ENCODE data around the gene MMP10.

The MMP10 gene

GRCh38 chr11:102802341-102802740, 21.9 kb upstream of the MMP10 start:
- no peaks in the 10 kb centered on the region for H3K9me3 ChIP-seq (ENCODE audit: control insufficient read depth in 5 of 5, low read length in 5 of 5)
- H3K4me1 ChIP-seq (ENCODE audit: control insufficient read depth in 5 of 5, insufficient read depth in 5 of 5, low read length in 5 of 5): peaks cover 0 to 8% (median 2%) of the 10 kb centered on the region in 5 donors
- H3K9ac ChIP-seq (ENCODE audit: low read length in 5 of 5): no peak overlapping the region
- H3K36me3 ChIP-seq (ENCODE audit: control insufficient read depth in 5 of 5, insufficient read depth in 5 of 5, low read length in 5 of 5): no peaks in the 10 kb centered on the region
- H3K27ac ChIP-seq (ENCODE audit: low read depth, low read length): no peak overlapping the region
- H3K4me3 ChIP-seq (ENCODE audit: low read depth in 1 of 5, low read length in 5 of 5): no peak overlapping the region
- H3K27me3 ChIP-seq (ENCODE audit: control insufficient read depth in 5 of 5, insufficient read depth in 4 of 5, low read length in 5 of 5): no peaks in the 10 kb centered on the region

GRCh38 chr11:102800767-102801166, 20.3 kb upstream of the MMP10 start:
- Histone ChIP-seq H3K4me1 (ENCODE audit: control insufficient read depth in 5 of 5, insufficient read depth in 5 of 5, low read length in 5 of 5) (peaks cover 0 to 8% (median 2%) of the 10 kb centered on the region in 5 donors), H3K36me3 (ENCODE audit: control insufficient read depth in 5 of 5, insufficient read depth in 5 of 5, low read length in 5 of 5) (no peaks in the 10 kb centered on the region), H3K27me3 (ENCODE audit: control insufficient read depth in 5 of 5, insufficient read depth in 4 of 5, low read length in 5 of 5) (no peaks in the 10 kb centered on the region), H3K4me3 (ENCODE audit: low read depth in 1 of 5, low read length in 5 of 5) (no peak overlapping the region), H3K9ac (ENCODE audit: low read length in 5 of 5) (no peak overlapping the region), H3K27ac (ENCODE audit: low read depth, low read length) (peak overlapping the region; percentile 34), H3K9me3 (ENCODE audit: control insufficient read depth in 5 of 5, low read length in 5 of 5) (no peaks in the 10 kb centered on the region)

GRCh38 chr11:102799681-102800340, 19.4 kb upstream of the MMP10 start:
- Histone ChIP-seq H3K27me3 (ENCODE audit: control insufficient read depth in 5 of 5, insufficient read depth in 4 of 5, low read length in 5 of 5) (no peaks in the 10 kb centered on the region), H3K9ac (ENCODE audit: low read length in 5 of 5) (no peak overlapping the region), H3K4me3 (ENCODE audit: low read depth in 1 of 5, low read length in 5 of 5) (no peak overlapping the region), H3K4me1 (ENCODE audit: control insufficient read depth in 5 of 5, insufficient read depth in 5 of 5, low read length in 5 of 5) (peaks cover 0 to 8% (median 2%) of the 10 kb centered on the region in 5 donors), H3K9me3 (ENCODE audit: control insufficient read depth in 5 of 5, low read length in 5 of 5) (no peaks in the 10 kb centered on the region), H3K36me3 (ENCODE audit: control insufficient read depth in 5 of 5, insufficient read depth in 5 of 5, low read length in 5 of 5) (no peaks in the 10 kb centered on the region), H3K27ac (ENCODE audit: low read depth, low read length) (no peak overlapping the region)

GRCh38 chr11:102798012-102798746, 17.8 kb upstream of the MMP10 start, which contains the start of gene MMP1:
MMP1 (minus strand) TSS chr11:102798160; CDS start chr11:102798092, 68 bp downstream.
- no peak within 1 kb of the TSS for H3K9ac ChIP-seq (ENCODE audit: low read length in 5 of 5)
- H3K27me3 ChIP-seq (ENCODE audit: control insufficient read depth in 5 of 5, insufficient read depth in 4 of 5, low read length in 5 of 5): no peaks in the 10 kb centered on the region
- no peak within 1 kb of the TSS for H3K27ac ChIP-seq (ENCODE audit: low read depth, low read length)

GRCh38 chr11:102794382-102794781, 14.0 kb upstream of the MMP10 start:
- Histone ChIP-seq H3K36me3 (ENCODE audit: control insufficient read depth in 5 of 5, insufficient read depth in 5 of 5, low read length in 5 of 5) (no peaks in the 10 kb centered on the region), H3K9ac (ENCODE audit: low read length in 5 of 5) (no peak overlapping the region), H3K27me3 (ENCODE audit: control insufficient read depth in 5 of 5, insufficient read depth in 4 of 5, low read length in 5 of 5) (peaks cover 0 to 2% (median 0%) of the 10 kb centered on the region in 5 donors), H3K9me3 (ENCODE audit: control insufficient read depth in 5 of 5, low read length in 5 of 5) (no peaks in the 10 kb centered on the region), H3K4me1 (ENCODE audit: control insufficient read depth in 5 of 5, insufficient read depth in 5 of 5, low read length in 5 of 5) (no peaks in the 10 kb centered on the region), H3K27ac (ENCODE audit: low read depth, low read length) (no peak overlapping the region), H3K4me3 (ENCODE audit: low read depth in 1 of 5, low read length in 5 of 5) (no peak overlapping the region)

More at GRCh38 chr11:102798012-102798746, 17.8 kb upstream of the MMP10 start, which contains the start of gene MMP1:
- H3K4me3 ChIP-seq (ENCODE audit: low read depth in 1 of 5, low read length in 5 of 5): no peak within 1 kb of the TSS
- no peaks in the 10 kb centered on the region for H3K9me3 ChIP-seq (ENCODE audit: control insufficient read depth in 5 of 5, low read length in 5 of 5)
- no peaks in the 10 kb centered on the region for H3K36me3 ChIP-seq (ENCODE audit: control insufficient read depth in 5 of 5, insufficient read depth in 5 of 5, low read length in 5 of 5)
- peaks cover 0 to 8% (median 2%) of the 10 kb centered on the region in 5 donors for H3K4me1 ChIP-seq (ENCODE audit: control insufficient read depth in 5 of 5, insufficient read depth in 5 of 5, low read length in 5 of 5)

GRCh38 chr11:102793677-102794290, 13.4 kb upstream of the MMP10 start:
- Histone ChIP-seq H3K9ac (ENCODE audit: low read length in 5 of 5) (no peak overlapping the region), H3K4me1 (ENCODE audit: control insufficient read depth in 5 of 5, insufficient read depth in 5 of 5, low read length in 5 of 5) (no peaks in the 10 kb centered on the region), H3K36me3 (ENCODE audit: control insufficient read depth in 5 of 5, insufficient read depth in 5 of 5, low read length in 5 of 5) (no peaks in the 10 kb centered on the region), H3K27me3 (ENCODE audit: control insufficient read depth in 5 of 5, insufficient read depth in 4 of 5, low read length in 5 of 5) (peaks cover 0 to 2% (median 0%) of the 10 kb centered on the region in 5 donors), H3K4me3 (ENCODE audit: low read depth in 1 of 5, low read length in 5 of 5) (no peak overlapping the region), H3K27ac (ENCODE audit: low read depth, low read length) (no peak overlapping the region), H3K9me3 (ENCODE audit: control insufficient read depth in 5 of 5, low read length in 5 of 5) (no peaks in the 10 kb centered on the region)

GRCh38 chr11:102792604-102793003, 12.2 kb upstream of the MMP10 start:
- no peaks in the 10 kb centered on the region for H3K4me1 ChIP-seq (ENCODE audit: control insufficient read depth in 5 of 5, insufficient read depth in 5 of 5, low read length in 5 of 5)
- no peak overlapping the region for H3K4me3 ChIP-seq (ENCODE audit: low read depth in 1 of 5, low read length in 5 of 5)
- peaks cover 0 to 2% (median 0%) of the 10 kb centered on the region in 5 donors for H3K27me3 ChIP-seq (ENCODE audit: control insufficient read depth in 5 of 5, insufficient read depth in 4 of 5, low read length in 5 of 5)
- H3K9ac ChIP-seq (ENCODE audit: low read length in 5 of 5): no peak overlapping the region
- no peaks in the 10 kb centered on the region for H3K36me3 ChIP-seq (ENCODE audit: control insufficient read depth in 5 of 5, insufficient read depth in 5 of 5, low read length in 5 of 5)
- H3K27ac ChIP-seq (ENCODE audit: low read depth, low read length): no peak overlapping the region
- no peaks in the 10 kb centered on the region for H3K9me3 ChIP-seq (ENCODE audit: control insufficient read depth in 5 of 5, low read length in 5 of 5)

GRCh38 chr11:102791271-102792036, 11.0 kb upstream of the MMP10 start:
- no peaks in the 10 kb centered on the region for H3K9me3 ChIP-seq (ENCODE audit: control insufficient read depth in 5 of 5, low read length in 5 of 5)
- no peaks in the 10 kb centered on the region for H3K4me1 ChIP-seq (ENCODE audit: control insufficient read depth in 5 of 5, insufficient read depth in 5 of 5, low read length in 5 of 5)
- no peak overlapping the region for H3K4me3 ChIP-seq (ENCODE audit: low read depth in 1 of 5, low read length in 5 of 5)
- no peaks in the 10 kb centered on the region for H3K36me3 ChIP-seq (ENCODE audit: control insufficient read depth in 5 of 5, insufficient read depth in 5 of 5, low read length in 5 of 5)
- H3K27ac ChIP-seq (ENCODE audit: low read depth, low read length): no peak overlapping the region
- H3K9ac ChIP-seq (ENCODE audit: low read length in 5 of 5): no peak overlapping the region
- H3K27me3 ChIP-seq (ENCODE audit: control insufficient read depth in 5 of 5, insufficient read depth in 4 of 5, low read length in 5 of 5): peaks cover 0 to 2% (median 0%) of the 10 kb centered on the region in 5 donors

- H3K27me3 ChIP-seq (ENCODE audit: control insufficient read depth in 5 of 5, insufficient read depth in 4 of 5, low read length in 5 of 5): peaks cover 0 to 2% (median 0%) of the 10 kb centered on the region in 5 donors
- no peaks in the 10 kb centered on the region for H3K4me1 ChIP-seq (ENCODE audit: control insufficient read depth in 5 of 5, insufficient read depth in 5 of 5, low read length in 5 of 5)
- H3K36me3 ChIP-seq (ENCODE audit: control insufficient read depth in 5 of 5, insufficient read depth in 5 of 5, low read length in 5 of 5): no peaks in the 10 kb centered on the region
- H3K27ac ChIP-seq (ENCODE audit: low read depth, low read length): no peak overlapping the region
- H3K4me3 ChIP-seq (ENCODE audit: low read depth in 1 of 5, low read length in 5 of 5): no peak overlapping the region
- no peak overlapping the region for H3K9ac ChIP-seq (ENCODE audit: low read length in 5 of 5)
- no peaks in the 10 kb centered on the region for H3K9me3 ChIP-seq (ENCODE audit: control insufficient read depth in 5 of 5, low read length in 5 of 5)
Measured at GRCh38 chr11:102788334-102788995, 8.0 kb upstream of the MMP10 start.

Measured in subcutaneous abdominal adipose tissue (tissue), 5 donors.